DOHH2 (cell line): Measurements from ENCODE around the gene GPR132.
"Not testable (repeated sequence)": the region's sequence is repeated elsewhere in the genome, so short reads cannot be mapped to it uniquely, and the experiment has no call there.

Source experiments
- CTCF ChIP-seq: fragments of 200-600 bp; sonication (generic); IDR thresholded peaks from one replicate; pipeline ENCODE4 v1.5.1; 2014; ENCODE audit warnings: antibody characterized with exemption, mild to moderate bottlenecking, low read depth, low read length; ENCODE audit not compliant: poor library complexity, severe bottlenecking
- EZH2phosphoT487 ChIP-seq: fragments of 200-600 bp; sonication (generic); IDR thresholded peaks from 2 replicates; pipeline ENCODE4 v1.6.1; 2017; ENCODE audit warnings: borderline replicate concordance, mild to moderate bottlenecking, antibody characterized with exemption, low read length, moderate library complexity, mixed read lengths

GRCh38 chr14:105063506-105063905 lies 1.7 kb downstream of the GPR132 start:
- not testable (repeated sequence) for TF ChIP-seq CTCF, EZH2phosphoT487
